GM12873 (cell line): ENCODE data around the gene IGF2BP2.
A peak's percentile ranks its signal among the peaks of the same experiment; 100 is the strongest.

Source experiments
- CTCF ChIP-seq: IDR thresholded peaks from 2 replicates; pipeline ENCODE4 v1.5.1; 2012; ENCODE audit warnings: low read depth, mild to moderate bottlenecking, moderate library complexity, low read length, control low read depth; ENCODE audit not compliant: insufficient read depth; ENCODE audit errors: missing control alignments

The IGF2BP2 gene

GRCh38 chr3:185739264-185739701 is 85.6 kb downstream of the IGF2BP2 start:
- no peak for TF ChIP-seq CTCF

- TF ChIP-seq CTCF: no peak
Observed at GRCh38 chr3:185737740-185738680, 86.8 kb downstream of the IGF2BP2 start.

- TF ChIP-seq CTCF: no peak
Observed at GRCh38 chr3:185737020-185737419, 87.8 kb downstream of the IGF2BP2 start.

GRCh38 chr3:185734725-185735096 is 90.1 kb downstream of the IGF2BP2 start:
- no peak for TF ChIP-seq CTCF

- TF ChIP-seq CTCF: peak; percentile 68
Observed at GRCh38 chr3:185733980-185734724, 90.7 kb downstream of the IGF2BP2 start.

- no peak for TF ChIP-seq CTCF
Observed at GRCh38 chr3:185732782-185733181, 92.1 kb downstream of the IGF2BP2 start.

GRCh38 chr3:185730550-185730949 is 94.3 kb downstream of the IGF2BP2 start:
- no peak for TF ChIP-seq CTCF
